Endodermal cell (in vitro differentiated cells): ENCODE results near the gene XDH. TPM values are rescaled to one million over a fixed set of nuclear protein-coding genes. Genes with fewer than 3 reads are reported as not detected.

Experiments
- DNase-seq: peaks from one replicate; pipeline ENCODE4 v3.0.0-alpha.2; 2017
- H3K27ac ChIP-seq: 2 replicates; pipeline ENCODE4 v1.5.1; 2013; ENCODE audit warnings: mild to moderate bottlenecking, low read depth, low read length, moderate library complexity
- H3K27me3 ChIP-seq: 2 replicates; pipeline ENCODE4 v1.6.1; 2013; ENCODE audit warnings: mild to moderate bottlenecking, low read length, moderate library complexity; ENCODE audit not compliant: insufficient read depth, control insufficient read depth, poor library complexity, severe bottlenecking
- H3K36me3 ChIP-seq: 2 replicates; pipeline ENCODE4 v1.7.0; 2013; ENCODE audit warnings: mild to moderate bottlenecking, low read length, moderate library complexity; ENCODE audit not compliant: control insufficient read depth, insufficient read depth
- H3K4me1 ChIP-seq: one replicate; pipeline ENCODE4 v1.7.0; 2013; ENCODE audit warnings: low read length; ENCODE audit not compliant: control insufficient read depth, insufficient read depth
- H3K4me3 ChIP-seq: 2 replicates; pipeline ENCODE4 v1.5.1; 2013; ENCODE audit warnings: mild to moderate bottlenecking, low read length, moderate library complexity
- H3K9ac ChIP-seq: 2 replicates; pipeline ENCODE4 v1.6.1; 2013; ENCODE audit warnings: mild to moderate bottlenecking, low read length, moderate library complexity; ENCODE audit not compliant: poor library complexity, severe bottlenecking; ENCODE audit errors: extremely low read depth
- H3K9me3 ChIP-seq: 2 replicates; pipeline ENCODE4 v1.6.1; 2013; ENCODE audit warnings: mild to moderate bottlenecking, low read length, moderate library complexity; ENCODE audit not compliant: control insufficient read depth
- H3K27ac Mint-ChIP-seq: 2 replicates; pipeline ENCODE4 v1.8.0; 2020; ENCODE audit warnings: mixed read lengths
- H3K27me3 Mint-ChIP-seq: 2 replicates; pipeline ENCODE4 v1.8.0; 2021; ENCODE audit warnings: mild to moderate bottlenecking, mixed read lengths; ENCODE audit not compliant: insufficient read depth
- H3K36me3 Mint-ChIP-seq: 2 replicates; pipeline ENCODE4 v1.8.0; 2020; ENCODE audit warnings: low read depth, mixed read lengths
- H3K4me1 Mint-ChIP-seq: 2 replicates; pipeline ENCODE4 v1.8.0; 2020; ENCODE audit warnings: mixed read lengths
- H3K4me3 Mint-ChIP-seq: 2 replicates; pipeline ENCODE4 v1.8.0; 2020; ENCODE audit warnings: mild to moderate bottlenecking, moderate library complexity, mixed read lengths
- H3K9me3 Mint-ChIP-seq: 2 replicates; pipeline ENCODE4 v1.8.0; 2020; ENCODE audit warnings: mild to moderate bottlenecking, mixed read lengths
- CTCF ChIP-seq: fragments of 200-600 bp; sonication (generic); conservative IDR thresholded peaks from 2 replicates; pipeline ENCODE4 v1.5.0; 2021; ENCODE audit warnings: antibody characterized with exemption, mild to moderate bottlenecking
- WGBS, 2 experiments: methylation state at CpG; one replicate each; pipeline versions ENCODE4 v1.1.5 to v1.1.7; 2013; ENCODE audit warnings: missing lambda C conversion rate in 2 of 2, mixed read lengths in 1 of 2; ENCODE audit not compliant: insufficient coverage in 1 of 2, insufficient read length in 1 of 2; 5-methylcytosine and 5-hydroxymethylcytosine counted together
- total RNA-seq, 2 donors: library from RNA; stranded (reverse); fragmentation: NEBNext Ultra II Directional in 1 of 2; extraction: Animal tissue kit (Norgen Biotek cat#: 25700) in 1 of 2; gene quantifications; 2 replicates in 1 of 2; 3 replicates in 1 of 2; pipeline ENCODE4 v1.2.1, GENCODE V29; 2021

XDH gene
- total RNA-seq, 2 donors from 2014 or later: 1.9 to 4.0 TPM

DNA sequence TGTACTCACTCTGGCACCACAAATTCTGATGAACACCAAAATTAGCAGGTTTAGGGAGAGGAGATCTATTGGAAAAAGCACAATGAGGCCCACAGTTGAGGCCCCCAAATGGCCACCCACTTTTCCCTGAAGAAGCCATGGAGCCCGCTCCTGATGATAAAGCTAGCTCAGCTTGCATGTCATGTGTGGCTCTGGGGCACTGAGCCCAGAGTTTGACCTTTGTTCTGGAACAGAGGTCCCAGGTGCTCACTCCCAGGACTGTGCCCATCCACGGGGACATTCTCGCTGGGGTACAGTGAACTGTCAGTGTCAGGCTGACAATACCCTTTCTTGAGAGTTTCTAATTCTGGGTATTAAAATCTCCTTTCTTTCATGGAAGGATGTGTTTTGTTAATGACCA, 36.2 kb downstream of the XDH start:
- DNase-seq: no peak
- no peak overlapping the region for H3K27ac Mint-ChIP-seq
- Histone ChIP-seq H3K4me3 (no peak overlapping the region), H3K27ac (no peak overlapping the region), H3K9ac (no peak overlapping the region), H3K27me3 (no peaks in the 10 kb centered on the region), H3K9me3 (no peaks in the 10 kb centered on the region), H3K4me1 (peaks cover 4% of the 10 kb centered on the region), H3K36me3 (no peaks in the 10 kb centered on the region)
- no peak overlapping the region for H3K4me3 Mint-ChIP-seq
- TF ChIP-seq CTCF: no peak
- H3K9me3 Mint-ChIP-seq: no peaks in the 10 kb centered on the region
- H3K27me3 Mint-ChIP-seq: no peaks in the 10 kb centered on the region
- H3K4me1 Mint-ChIP-seq: peaks cover 18% of the 10 kb centered on the region
- H3K36me3 Mint-ChIP-seq: peaks cover 11% of the 10 kb centered on the region
- 95 to 100% methylated on average over 2 to 3 of the region's 3 CpGs for WGBS, 2 experiments

DNA sequence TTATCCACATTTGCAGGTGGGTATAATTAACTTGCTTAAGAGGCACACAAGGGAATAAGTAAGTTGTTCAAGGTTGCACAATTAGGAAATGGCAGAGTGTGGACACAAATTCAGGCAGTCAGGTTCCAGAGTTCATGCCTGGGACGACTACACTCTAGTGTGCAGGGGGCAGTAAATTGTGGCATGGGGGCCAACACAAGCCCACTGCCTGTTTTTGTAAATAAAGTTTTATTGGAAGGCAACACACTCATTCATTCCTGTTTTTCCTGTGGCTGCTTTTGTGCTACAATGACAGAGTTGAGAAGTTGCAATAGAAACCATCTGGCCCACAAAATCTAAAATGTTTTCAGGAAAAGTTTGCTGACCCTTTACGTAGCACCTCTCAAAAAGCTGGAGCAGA, 41.4 kb downstream of the XDH start:
- no peaks in the 10 kb centered on the region for H3K9me3 ChIP-seq
- DNase-seq: no peak
- peaks cover 4% of the 10 kb centered on the region for H3K4me1 ChIP-seq
- no peak overlapping the region for H3K4me3 ChIP-seq
- 89 to 100% methylated on average over 2 of the region's 2 CpGs for WGBS, 2 experiments
- TF ChIP-seq CTCF: no peak
- H3K36me3 Mint-ChIP-seq: peaks cover 7% of the 10 kb centered on the region
- H3K27me3 ChIP-seq: no peaks in the 10 kb centered on the region
- no peaks in the 10 kb centered on the region for H3K27me3 Mint-ChIP-seq
- H3K27ac Mint-ChIP-seq: no peak overlapping the region
- no peaks in the 10 kb centered on the region for H3K9me3 Mint-ChIP-seq
- H3K4me1 Mint-ChIP-seq: peaks cover 8% of the 10 kb centered on the region
- no peak overlapping the region for H3K9ac ChIP-seq
- H3K4me3 Mint-ChIP-seq: no peak overlapping the region
- no peak overlapping the region for H3K27ac ChIP-seq
- H3K36me3 ChIP-seq: no peaks in the 10 kb centered on the region

DNA sequence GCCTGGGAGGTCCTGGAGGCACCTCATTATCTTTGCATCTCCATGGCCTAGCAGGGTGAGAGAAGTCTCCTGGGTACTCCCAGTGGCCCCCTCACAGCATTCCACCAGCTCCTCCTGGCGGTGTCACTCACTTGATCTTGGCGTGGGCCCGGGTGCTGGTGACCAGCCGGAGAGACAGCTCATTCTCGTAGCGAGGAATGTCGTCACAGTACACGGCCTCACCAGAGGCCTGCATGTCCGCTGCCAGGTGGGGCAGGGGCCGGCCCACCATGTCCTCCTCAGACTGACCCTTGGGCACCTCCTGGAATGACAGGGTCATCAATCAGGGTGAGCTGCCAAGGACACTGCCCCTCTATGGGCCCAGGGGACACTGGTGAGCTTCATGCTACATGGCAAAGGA, 42.4 kb downstream of the XDH start:
- 96% methylated on average over 5 to 10 of the region's 10 CpGs for WGBS, 2 experiments
- no peaks in the 10 kb centered on the region for H3K27me3 ChIP-seq
- H3K27ac ChIP-seq: no peak overlapping the region
- no peaks in the 10 kb centered on the region for H3K36me3 ChIP-seq
- Mint-ChIP-seq H3K36me3 (peaks cover 7% of the 10 kb centered on the region), H3K27ac (peak overlapping the region; percentile 28), H3K4me1 (peaks cover 8% of the 10 kb centered on the region), H3K27me3 (no peaks in the 10 kb centered on the region), H3K4me3 (no peak overlapping the region), H3K9me3 (no peaks in the 10 kb centered on the region)
- no peaks in the 10 kb centered on the region for H3K9me3 ChIP-seq
- no peak for TF ChIP-seq CTCF
- peaks cover 4% of the 10 kb centered on the region for H3K4me1 ChIP-seq
- H3K9ac ChIP-seq: no peak overlapping the region
- DNase-seq: peak; percentile 51
- no peak overlapping the region for H3K4me3 ChIP-seq
